Measurements from ENCODE around the gene SP8. TPM values are rescaled to one million over a fixed set of nuclear protein-coding genes. Genes with fewer than 3 reads are reported as not detected.
A peak's percentile ranks its signal among the peaks of the same experiment; 100 is the strongest.
"Not testable (repeated sequence)": the region's sequence is repeated elsewhere in the genome, so short reads cannot be mapped to it uniquely, and the experiment has no call there.

SP8 gene
- not detected for total RNA-seq (2013)
- polyA plus RNA-seq (not detected), polyA minus RNA-seq (not detected in 2 replicates), total RNA-seq (0 to 1.6 (median 0.12) reads per million in 11 experiments)

DNA sequence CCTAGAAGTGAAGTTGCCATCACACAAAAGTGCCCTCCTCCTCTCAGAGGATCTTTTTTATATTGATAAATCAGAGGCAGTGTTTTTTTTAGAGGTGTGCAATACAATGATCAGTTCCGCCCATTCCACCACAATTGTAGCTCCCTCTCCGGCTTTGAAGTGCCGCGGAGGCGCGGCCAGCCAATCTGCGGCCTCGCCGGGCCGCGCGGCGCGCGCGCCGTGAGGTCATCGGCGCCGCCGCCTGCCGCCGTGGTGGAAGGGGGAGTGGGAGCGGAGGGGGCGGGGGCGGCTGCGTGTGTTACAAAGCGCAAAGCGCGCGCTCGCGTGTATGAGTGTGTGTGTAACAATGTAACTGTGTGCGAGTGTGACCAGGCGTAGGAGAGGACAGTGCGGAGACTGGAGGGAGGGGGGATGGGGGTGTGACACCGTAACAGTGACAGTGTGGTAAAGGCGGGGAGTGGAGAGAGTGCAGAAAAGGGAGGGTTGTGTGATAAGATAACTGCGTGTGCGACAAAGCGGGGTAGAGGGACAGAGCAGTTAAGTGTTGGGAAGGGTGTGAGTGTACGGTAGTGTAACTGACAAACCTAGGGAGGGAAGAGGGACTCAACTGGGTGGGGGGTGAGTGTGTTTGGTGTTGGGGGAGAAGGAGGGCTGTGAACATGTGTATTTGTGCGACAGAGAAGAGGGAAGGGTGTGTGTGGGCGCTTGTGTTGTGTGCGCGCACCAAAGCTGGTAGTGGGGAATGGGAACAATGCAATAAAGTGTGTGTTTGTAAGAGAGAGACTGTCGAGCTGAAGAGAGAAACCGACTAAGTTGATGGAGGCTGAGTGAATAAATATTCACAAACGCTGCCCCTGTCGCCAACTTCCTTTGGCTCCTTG is at the start of gene SP8:
Gene SP8, minus strand, starts transcription at position 108 of the 881 bp plus-strand sequence. Its CDS starts 88 bp downstream, at position 20.
- Histone ChIP-seq H3K4me1 (ENCODE audit: control insufficient read depth in 1 of 2, insufficient read depth in 2 of 2, low read length in 2 of 2) (peaks cover 29 to 40% of the 10 kb centered on the region in 2 donors), H3K9ac (ENCODE audit: insufficient read depth, low read length, poor library complexity, severe bottlenecking) (no peak within 1 kb of the TSS), H3K36me3 (replicated peaks in 1 of 2; ENCODE audit: control insufficient read depth in 1 of 2, insufficient read depth in 2 of 2, low read length in 2 of 2) (no peaks in the 10 kb centered on the region), H3K4me3 (replicated peaks in 1 of 3; ENCODE audit: low read depth in 2 of 3, low read length in 3 of 3) (peak within 1 kb of the TSS; percentile 4 to 73 (median 17)), H3K79me2 (ENCODE audit: insufficient read depth, low read length) (no peaks in the 10 kb centered on the region), H3K27me3 (ENCODE audit: control insufficient read depth in 2 of 2, insufficient read depth in 2 of 2, low read length in 2 of 2) (peaks cover 91 to 97% of the 10 kb centered on the region in 2 donors), H3K4me2 (replicated peaks; ENCODE audit: extremely low read depth, low read length, poor library complexity, severe bottlenecking) (peak within 1 kb of the TSS; percentile 75), H3K9me3 (replicated peaks in 1 of 2; ENCODE audit: control insufficient read depth in 1 of 2, insufficient read depth in 1 of 2, low read length in 2 of 2) (peaks cover 0 to 49% of the 10 kb centered on the region in 2 donors), H4K20me1 (ENCODE audit: insufficient read depth, low read length) (no peaks in the 10 kb centered on the region), H3K27ac (ENCODE audit: low read depth in 1 of 2, low read length in 2 of 2) (no peak within 1 kb of the TSS), H2AFZ (ENCODE audit: insufficient read depth, low read depth, low read length, poor library complexity, severe bottlenecking) (peak within 1 kb of the TSS; percentile 17)
- intact Hi-C loops (cut with micrococcal nuclease): loop anchor here in 1 of 2 donors (10.0 kb wide), 1 partner anchor 718 kb away; no protein-coding TSS in a partner anchor
- 5% methylated on average over 33 of the region's 50 CpGs for WGBS (ENCODE audit: insufficient coverage)
- H3K36me3 Mint-ChIP-seq: peaks cover 9 to 12% of the 10 kb centered on the region in 2 donors
- H3K4me1 Mint-ChIP-seq: peaks cover 38% of the 10 kb centered on the region
- peaks cover 4 to 41% (median 31%) of the 10 kb centered on the region in 7 donors for H3K9me3 Mint-ChIP-seq
- peaks cover 85 to 98% (median 92%) of the 10 kb centered on the region in 3 donors for H3K27me3 Mint-ChIP-seq (ENCODE audit: low read depth in 3 of 3)
- H3K4me3 Mint-ChIP-seq: peak within 1 kb of the TSS; percentile 77 to 91
- TF ChIP-seq, protein P1, sequence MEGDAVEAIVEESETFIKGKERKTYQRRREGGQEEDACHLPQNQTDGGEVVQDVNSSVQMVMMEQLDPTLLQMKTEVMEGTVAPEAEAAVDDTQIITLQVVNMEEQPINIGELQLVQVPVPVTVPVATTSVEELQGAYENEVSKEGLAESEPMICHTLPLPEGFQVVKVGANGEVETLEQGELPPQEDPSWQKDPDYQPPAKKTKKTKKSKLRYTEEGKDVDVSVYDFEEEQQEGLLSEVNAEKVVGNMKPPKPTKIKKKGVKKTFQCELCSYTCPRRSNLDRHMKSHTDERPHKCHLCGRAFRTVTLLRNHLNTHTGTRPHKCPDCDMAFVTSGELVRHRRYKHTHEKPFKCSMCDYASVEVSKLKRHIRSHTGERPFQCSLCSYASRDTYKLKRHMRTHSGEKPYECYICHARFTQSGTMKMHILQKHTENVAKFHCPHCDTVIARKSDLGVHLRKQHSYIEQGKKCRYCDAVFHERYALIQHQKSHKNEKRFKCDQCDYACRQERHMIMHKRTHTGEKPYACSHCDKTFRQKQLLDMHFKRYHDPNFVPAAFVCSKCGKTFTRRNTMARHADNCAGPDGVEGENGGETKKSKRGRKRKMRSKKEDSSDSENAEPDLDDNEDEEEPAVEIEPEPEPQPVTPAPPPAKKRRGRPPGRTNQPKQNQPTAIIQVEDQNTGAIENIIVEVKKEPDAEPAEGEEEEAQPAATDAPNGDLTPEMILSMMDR (IDR thresholded peaks at IDR 0.05): no peak
- DNase-seq: peak in 1 of 3 donors; percentile 41
- no peak within 1 kb of the TSS for H3K27ac Mint-ChIP-seq

DNA sequence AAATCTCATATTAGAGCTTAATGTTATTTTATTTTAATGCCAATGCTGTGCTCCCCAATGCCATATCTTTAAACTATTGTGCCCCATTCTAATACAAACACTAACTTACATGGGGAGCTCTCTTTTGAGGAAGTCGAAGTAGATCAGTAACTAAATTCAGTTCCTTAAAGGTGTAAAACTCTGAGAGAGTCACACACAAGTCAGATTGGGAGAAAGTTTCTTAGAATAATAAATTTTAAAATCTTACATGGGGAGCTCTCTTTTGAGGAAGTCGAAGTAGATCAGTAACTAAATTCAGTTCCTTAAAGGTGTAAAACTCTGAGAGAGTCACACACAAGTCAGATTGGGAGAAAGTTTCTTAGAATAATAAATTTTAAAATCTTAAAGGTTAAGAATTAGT is 49.7 kb upstream of the SP8 start:
- H3K4me3 ChIP-seq (replicated peaks in 1 of 3; ENCODE audit: low read depth in 2 of 3, low read length in 3 of 3); H3K27me3 Mint-ChIP-seq (ENCODE audit: low read depth in 3 of 3); H3K4me1 ChIP-seq (ENCODE audit: control insufficient read depth in 1 of 2, insufficient read depth in 2 of 2, low read length in 2 of 2); H3K27ac ChIP-seq (ENCODE audit: low read depth in 1 of 2, low read length in 2 of 2); H3K27me3 ChIP-seq (ENCODE audit: control insufficient read depth in 2 of 2, insufficient read depth in 2 of 2, low read length in 2 of 2); H3K36me3 ChIP-seq (replicated peaks in 1 of 2; ENCODE audit: control insufficient read depth in 1 of 2, insufficient read depth in 2 of 2, low read length in 2 of 2); H3K4me2 ChIP-seq (replicated peaks; ENCODE audit: extremely low read depth, low read length, poor library complexity, severe bottlenecking); H3K9ac ChIP-seq (ENCODE audit: insufficient read depth, low read length, poor library complexity, severe bottlenecking); H3K79me2 ChIP-seq (ENCODE audit: insufficient read depth, low read length); H4K20me1 ChIP-seq (ENCODE audit: insufficient read depth, low read length); H2AFZ ChIP-seq (ENCODE audit: insufficient read depth, low read depth, low read length, poor library complexity, severe bottlenecking); H3K36me3 Mint-ChIP-seq; H3K27ac Mint-ChIP-seq; H3K4me3 Mint-ChIP-seq; H3K9me3 ChIP-seq (replicated peaks in 1 of 2; ENCODE audit: control insufficient read depth in 1 of 2, insufficient read depth in 1 of 2, low read length in 2 of 2); intact Hi-C loops (cut with micrococcal nuclease); DNase-seq; H3K9me3 Mint-ChIP-seq; H3K4me1 Mint-ChIP-seq: not testable (repeated sequence)
- WGBS (ENCODE audit: insufficient coverage): no CpG with 5 or more reads among the region's 2 CpGs
